NCI-H748 (cell line): Measurements from ENCODE around the gene OR5B17.
"Not testable (repeated sequence)": the region's sequence is repeated elsewhere in the genome, so short reads cannot be mapped to it uniquely, and the experiment has no call there.

Experiments
- DNase-seq: peaks from one replicate; lab custom pipeline; 2025; ENCODE audit not compliant: unreplicated experiment; lab: John Stamatoyannopoulos, UW

Gene OR5B17

DNA sequence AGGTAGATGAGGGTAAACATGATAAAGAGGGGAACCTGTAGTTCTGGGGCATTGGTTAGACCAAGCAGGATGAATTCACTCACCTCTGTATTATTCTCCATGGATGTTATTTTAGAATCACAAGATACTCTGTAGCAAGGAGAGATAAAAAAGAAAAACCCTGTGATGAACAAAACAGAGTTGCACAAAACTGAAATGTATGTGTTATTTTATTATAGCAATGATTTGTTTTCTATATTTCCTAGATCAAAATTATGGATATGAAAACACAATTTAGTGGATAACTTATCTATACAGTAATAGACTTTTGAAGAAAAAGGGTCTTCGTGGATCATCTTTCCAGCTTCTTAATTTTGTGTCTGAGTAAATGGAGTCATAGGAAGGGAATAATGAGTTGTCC is at the start of gene OR5B17:
Gene OR5B17, minus strand, starts transcription at position 101 of the 400 bp plus-strand sequence. Its CDS starts 0 bp downstream, at position 101.
- no peak for DNase-seq

DNA sequence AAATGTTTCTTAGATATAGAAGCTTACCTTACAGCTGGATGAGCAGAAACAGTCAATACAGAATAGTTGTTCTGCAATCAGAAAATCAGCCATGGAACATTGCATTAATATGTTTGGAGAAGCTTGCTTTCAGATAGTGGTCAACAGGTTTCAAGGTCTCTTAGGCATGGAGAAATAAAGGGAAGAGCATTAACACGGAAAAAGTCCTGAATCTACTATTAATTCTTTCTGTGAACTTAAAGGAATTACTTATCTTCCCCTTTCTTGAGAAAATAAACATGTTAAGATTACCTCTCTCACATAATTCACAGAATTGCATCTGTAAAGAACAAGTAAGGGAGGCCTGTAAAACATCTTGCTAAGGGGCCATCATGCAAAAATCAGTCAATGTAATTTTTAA is 47.9 kb upstream of the OR5B17 start, which contains the start of gene OR5B3:
Gene OR5B3, minus strand, starts transcription at position 101 of the 400 bp plus-strand sequence. CDS start 3,465 bp downstream, outside the sequence.
- no peak for DNase-seq

DNA sequence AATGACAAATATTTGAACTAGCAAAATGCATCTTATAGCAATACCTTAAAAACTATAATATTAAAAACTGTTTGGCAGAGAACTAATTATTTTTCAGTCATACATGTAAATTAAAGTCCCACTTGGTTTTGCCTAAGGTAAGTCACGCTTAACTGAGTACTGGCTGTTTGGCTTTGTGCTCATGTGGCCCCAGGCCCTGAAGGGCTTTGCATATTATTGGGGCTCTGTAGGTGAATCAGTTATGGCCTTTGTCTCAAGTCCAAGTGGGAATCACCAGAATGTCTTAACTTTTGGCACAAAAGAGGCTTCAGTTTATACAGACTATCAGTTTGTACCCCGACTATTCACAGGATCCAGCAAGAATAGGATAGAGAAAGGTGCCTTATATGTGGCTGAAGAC is 40.8 kb upstream of the OR5B17 start:
- not testable (repeated sequence) for DNase-seq

DNA sequence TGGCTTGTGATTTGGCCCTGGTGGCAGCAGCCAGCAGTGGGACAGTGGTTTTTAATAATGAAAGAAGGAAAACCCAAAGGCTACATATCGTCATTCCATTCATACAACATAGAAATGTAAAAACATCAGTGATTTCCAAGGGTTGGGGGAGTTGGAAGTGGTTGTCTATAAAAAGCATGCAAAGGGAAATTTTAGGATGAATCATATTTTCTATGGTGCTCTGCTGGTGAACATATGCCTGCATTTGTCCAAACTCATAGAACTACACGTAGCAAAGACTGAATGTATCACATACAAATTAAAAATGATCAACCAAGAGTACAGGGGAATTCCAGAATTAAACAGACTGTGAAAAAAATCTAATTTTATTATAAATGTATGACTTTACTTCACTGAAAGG is 36.7 kb upstream of the OR5B17 start:
- no peak for DNase-seq

DNA sequence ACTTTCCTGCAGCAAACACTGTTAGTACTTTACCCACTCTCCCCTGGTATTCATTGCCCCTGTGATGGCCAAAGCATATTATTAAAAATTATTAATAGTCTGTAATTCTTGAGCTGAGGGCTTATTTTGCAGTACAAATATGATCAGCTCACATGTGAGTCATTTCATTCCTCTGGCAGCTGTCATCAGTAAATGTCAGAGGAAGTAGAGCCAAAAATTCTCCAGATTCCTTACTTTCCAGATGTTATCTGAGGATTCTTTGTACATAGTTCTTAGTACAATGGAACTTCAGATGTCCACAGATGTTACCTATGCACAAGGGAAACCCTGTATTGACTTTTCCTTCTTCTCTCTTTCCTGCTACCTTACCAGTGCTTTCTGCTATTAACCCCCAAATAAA is 35.3 kb upstream of the OR5B17 start:
- no peak for DNase-seq

DNA sequence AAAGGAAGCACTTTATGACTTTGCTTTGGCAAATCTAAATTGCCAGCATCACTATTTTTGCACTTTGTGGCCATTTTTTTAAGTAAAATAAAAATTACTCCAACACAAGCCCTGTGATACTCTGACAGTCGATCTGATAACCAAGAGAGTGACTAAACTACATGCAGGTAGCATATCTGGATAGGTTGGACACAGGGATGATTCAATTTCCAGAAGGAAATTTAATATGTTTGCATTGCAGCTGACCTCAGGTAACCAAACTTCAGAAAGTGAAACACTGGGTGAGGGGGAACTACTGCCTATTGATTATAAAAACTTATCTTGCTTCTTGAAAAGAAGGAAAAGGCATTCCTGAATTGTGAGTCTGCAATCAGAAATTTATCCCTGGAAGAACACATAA is 33.9 kb upstream of the OR5B17 start:
- no peak for DNase-seq

DNA sequence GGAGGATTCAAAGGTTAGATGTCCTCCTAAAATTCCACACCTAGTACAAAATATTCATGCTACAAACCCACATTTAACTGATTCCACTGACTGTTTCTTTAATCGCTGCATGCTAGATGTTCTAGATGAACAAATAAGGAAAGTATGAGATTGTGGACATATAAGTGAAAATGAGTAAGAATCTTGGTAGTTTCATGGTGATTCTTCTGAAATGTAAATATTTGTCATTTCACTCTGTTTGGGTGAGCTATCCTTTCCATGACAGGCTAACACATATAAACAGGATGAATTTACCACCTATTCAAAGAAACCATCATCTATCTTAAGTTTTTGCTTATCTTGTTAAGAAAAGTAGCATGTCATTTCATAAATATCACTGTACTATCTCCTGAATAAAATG is 33.0 kb upstream of the OR5B17 start:
- DNase-seq: no peak

DNA sequence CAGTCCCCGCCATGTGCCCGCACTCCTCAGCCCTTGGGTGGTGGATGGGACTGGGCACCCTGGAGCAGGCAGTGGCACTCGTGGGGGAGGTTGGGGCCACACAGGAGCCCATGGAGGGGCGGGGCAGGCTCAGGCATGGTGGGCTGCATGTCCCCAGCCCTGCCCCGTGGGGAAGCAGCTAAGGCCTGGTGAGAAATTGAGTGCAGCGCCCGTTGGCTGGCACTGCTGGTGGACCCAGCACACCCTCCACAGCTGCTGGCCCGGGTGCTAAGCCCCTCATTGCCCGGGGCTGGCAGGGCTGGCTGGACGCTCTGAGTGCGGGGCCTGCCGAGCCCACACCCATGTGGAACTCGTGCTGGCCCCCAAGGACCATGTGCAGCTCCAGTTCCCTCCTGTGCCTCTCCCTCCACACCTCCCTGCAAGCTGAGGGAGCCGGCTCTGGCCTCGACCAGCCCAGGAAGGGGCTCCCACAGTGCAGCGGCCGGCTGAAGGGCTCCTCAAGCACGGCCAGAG is 31.7 kb upstream of the OR5B17 start:
- no peak for DNase-seq

DNA sequence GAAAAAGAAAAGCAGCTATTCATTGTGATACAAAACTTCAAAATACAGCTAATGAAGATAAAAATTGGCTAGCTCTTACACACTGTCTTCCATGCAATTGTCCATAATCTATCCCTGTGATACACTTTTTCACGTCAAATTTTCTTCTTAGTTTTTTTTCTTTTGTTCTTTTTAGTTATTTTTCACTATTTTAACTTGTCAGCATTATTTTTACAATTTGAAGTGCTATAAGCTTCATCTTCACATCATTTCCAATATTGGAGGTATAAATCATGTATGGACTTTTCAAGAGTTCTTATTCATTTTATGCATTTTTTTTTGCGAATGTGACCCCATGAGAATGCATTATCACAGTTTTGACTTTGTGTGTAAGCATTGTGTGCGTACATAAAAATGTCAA is 4.1 kb downstream of the OR5B17 start:
- no peak for DNase-seq

DNA sequence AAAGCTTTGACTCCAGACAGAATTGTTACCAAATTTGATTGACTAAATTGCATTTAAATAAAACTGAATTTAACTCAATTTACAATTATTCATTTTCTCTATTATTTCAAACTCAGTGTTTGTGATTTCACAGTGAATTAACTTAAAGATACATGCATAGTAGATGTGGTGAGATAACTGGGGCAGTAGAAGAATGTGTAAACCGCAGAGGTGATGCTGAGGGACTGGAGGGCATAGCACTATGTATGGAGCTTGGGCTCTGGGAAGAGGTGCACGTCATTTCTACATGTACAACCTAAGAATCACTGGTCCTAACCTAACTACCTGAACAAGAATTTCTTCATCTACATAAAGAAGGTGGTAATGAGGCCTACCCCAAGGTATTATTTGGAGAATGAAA is 13.7 kb downstream of the OR5B17 start:
- DNase-seq: no peak

DNA sequence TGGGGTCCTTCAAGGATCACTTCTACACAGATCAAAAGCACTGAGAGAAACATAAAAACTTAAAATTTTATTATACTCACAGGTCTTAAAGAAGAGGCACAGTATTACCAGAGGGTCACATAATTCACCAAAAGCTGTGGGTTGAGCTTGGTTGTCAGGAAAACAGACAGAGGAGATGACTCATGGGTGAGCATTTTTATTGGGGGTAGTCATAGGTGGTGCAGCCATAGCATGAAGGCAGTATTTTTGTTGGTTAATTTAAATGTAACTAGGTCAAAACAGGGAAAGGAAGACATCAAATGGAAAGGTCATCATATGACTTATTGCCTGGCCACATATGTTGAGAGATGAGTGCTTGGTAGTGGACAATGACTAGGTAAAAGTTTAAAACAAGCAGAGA is 24.2 kb downstream of the OR5B17 start:
- no peak for DNase-seq

DNA sequence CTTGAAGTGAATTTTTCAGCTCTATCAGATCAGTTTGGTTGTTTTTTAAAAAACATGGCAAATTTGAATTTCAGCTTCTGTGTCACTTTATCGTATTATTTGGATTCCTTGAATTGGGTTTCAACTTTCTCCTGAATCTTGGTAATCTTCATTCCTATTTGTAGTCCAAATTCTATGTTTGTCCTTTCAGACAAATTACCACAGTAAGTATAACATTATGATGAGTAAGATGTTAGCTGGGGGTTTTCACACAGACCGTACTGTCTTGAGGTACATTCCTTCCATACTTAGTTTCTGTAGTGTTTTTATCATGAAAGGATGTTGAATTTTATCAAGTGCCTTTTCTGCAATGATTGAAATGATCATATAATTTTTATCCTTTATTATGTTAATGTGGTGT is 28.0 kb downstream of the OR5B17 start:
- no peak for DNase-seq

DNA sequence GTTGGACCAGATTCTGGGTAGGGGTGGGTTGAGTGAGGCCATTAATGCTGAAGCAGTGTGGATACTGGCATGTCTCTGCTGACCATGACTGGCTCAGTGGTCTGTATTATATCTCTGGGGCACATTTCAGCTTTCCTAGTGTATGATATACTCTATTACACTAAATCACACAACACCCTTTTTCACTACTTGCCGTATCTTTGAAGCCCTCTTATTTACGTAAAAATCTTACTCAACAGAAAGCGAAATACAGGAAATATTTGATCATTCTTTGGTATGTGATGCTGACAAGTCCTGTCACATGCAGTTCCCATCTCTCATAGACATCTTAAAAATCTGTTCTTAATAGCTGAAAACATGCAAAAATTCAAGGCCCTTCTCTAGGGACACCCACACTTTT is 40.3 kb downstream of the OR5B17 start:
- no peak for DNase-seq

DNA sequence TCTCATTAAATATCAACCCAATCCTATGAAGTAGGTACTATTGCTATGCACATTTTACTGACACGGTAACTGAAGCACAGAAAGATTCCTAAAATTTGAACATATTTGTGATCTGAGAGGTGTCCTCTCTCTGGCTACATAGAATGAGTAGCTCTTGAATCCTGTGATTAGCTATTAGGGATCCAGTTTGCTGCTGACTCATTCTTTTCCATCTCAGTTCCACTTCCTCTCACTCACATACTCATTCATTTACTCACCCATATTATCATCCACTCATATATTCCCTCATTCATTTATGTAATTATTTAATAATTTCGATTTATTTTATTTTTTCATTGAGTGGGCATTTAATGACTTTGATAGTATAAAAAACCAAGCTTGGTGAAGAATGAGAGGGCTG is 42.7 kb downstream of the OR5B17 start:
- no peak for DNase-seq
